ENCODE data around the gene DPP7.
"Not testable (repeated sequence)": the region's sequence is repeated elsewhere in the genome, so short reads cannot be mapped to it uniquely, and the experiment has no call there.

DPP7 gene

DNA sequence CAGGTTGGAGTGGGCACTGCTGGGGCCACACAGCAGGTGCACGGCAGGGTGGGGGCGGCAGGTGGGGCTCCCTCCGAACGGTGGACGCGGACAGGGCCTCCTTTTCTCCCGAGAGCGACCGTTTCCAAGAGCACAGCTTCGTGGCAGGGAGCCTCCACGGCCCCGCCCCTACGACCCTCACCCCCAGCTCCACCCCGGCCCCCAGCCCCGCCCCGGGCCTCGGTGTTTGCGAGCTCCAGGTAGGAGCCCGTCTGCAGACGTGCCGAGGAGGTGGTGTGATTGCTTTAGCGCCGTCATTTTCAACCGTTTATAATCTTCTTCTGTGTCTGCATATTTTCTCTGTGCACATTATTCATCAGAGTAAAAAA, 33.2 kb upstream of the DPP7 start:
- no peak for DNase-seq

DNA sequence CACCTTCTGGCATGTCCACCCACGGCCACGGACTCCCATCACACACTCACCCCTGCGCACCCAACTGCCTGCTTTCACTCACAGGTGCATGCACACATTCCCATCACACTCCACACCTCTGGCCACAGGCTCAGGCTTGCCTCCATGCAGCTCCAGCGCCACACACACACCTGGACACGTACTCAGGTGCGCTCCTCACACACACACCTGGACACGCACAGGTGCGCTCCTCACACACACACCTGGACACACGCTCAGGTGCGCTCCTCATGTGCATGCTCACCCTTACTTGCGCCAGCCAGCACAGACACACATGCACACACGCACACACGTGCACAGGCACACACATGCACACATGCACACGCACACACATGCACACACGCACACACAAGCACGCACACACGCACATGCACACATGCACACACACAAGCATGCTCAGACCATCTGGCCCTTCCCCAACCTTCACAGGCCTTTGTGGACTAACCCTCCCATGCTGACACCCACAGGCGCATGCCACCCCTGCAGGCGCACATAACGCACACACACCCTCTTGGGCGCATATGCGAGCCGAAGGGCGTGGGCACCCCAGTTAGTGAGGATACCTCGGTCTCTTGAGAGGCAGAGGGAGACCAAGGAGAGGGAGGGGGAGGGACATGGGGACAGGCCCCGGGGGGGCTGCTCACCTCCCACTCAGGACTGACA, 32.7 kb upstream of the DPP7 start:
- no peak for DNase-seq

DNA sequence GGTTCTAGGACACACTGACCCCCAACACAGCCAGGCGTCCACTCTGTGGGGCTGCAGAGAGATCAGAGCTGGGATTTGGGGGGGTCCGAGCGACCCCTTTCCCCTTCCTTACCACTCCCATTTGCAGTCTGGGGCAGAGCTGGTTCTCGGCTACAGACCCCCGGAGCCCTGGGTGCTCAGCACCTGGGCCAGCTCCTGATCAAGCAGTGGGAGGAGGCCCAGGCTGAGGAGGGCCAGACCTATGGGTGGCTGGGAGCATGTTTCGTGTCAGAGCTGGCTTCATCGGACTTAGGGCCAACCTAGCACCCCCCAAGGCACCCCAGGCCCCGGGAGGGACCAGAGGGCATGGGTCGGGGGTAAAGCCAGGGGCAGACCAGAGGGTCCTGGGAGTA, 32.0 kb upstream of the DPP7 start:
- no peak for DNase-seq

DNA sequence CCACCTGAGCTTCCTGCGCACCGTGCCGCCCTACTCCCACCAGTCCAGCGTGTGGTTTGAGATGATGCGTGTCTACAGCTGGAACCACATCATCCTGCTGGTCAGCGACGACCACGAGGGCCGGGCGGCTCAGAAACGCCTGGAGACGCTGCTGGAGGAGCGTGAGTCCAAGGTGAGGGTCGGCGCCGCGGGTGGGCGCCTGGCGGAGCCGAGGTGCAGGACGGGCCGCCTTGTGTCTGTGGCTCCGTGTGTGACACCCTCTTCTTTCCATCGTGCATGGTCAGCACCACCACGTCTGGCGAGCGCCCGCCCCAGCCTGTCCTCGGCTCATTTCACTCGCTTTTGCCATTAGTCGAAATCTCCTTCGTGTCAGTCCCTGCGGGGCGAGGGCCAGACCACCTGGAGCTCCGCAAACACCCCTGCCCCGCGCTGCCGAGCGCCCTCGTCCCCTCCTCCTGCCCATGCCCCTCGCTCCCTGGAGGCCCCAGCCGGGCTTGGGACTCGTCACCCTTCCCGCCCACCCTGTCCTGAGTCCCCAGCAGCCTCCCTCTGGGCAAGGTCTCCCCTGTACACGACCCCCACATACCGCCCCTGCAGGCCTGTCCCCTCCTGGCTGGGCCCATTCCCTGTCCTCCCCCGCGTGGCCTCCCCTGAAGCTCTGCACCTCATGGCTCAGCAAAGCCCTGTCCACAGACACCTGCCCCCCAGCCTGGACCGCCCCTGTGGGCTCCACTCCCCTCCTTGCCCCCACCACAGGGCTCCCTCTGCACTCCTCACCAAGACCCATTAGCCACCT, 31.4 kb upstream of the DPP7 start:
- DNase-seq, result no peak

DNA sequence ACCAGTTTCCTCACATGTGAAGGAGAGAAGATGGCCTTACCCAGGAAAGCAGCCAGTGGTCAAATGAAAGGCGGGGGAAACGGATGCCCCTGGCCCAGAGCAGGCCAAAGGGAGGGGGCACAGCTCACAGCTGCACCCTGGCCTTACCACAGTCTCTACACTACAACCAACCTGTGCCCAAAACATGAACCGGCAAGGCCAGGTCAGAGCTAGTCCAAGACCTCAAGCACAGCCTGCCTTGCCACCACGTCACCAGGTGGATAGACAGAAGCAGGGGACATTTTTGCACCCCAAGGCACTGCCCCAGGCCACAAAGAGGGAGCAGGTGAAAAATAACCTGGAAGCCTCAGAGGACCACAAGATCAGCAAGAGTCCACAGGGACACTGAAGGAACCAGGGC, 28.9 kb upstream of the DPP7 start:
- DNase-seq, result no peak

DNA sequence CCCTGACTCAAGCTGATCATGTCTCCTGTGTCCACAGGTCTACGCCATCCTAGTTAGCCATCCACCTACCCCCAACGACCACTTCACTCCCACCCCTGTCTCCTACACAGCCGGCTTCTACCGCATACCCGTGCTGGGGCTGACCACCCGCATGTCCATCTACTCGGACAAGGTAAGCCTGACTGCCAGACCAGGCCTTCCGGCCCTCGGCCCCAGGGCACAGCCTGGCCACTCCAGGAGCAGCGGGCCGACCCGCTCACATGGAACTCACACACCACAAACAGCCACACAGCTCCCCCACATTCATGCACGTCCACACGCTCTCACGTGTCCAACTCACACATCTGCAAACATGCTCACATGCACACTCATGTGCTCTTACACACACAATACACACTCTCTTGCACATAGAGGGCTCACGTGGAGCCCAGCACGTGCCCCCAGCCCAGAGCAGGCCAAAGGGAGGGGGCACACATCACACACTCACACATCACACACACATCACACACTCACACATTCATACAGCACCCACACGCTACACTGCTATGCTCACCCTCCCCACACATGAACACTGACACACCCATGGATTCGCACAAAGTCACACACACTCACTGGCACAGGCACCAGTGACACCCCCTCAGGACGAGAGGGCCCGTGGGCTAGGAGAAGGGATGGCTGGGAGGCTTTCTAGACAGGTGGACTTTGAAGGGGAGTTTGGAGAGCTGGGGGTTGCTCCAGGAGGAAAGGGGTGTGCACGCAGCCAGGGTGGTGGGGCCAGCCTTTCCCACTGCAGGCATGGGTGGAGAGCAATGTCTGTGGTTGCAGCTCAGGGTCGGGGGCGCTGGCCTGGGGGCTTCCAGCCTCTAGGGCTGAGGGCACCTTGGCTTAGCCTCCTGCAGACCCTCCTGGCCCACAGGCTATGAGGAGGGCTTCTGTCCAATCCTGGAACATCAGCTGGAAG, 27.7 kb upstream of the DPP7 start:
- DNase-seq, result no peak

DNA sequence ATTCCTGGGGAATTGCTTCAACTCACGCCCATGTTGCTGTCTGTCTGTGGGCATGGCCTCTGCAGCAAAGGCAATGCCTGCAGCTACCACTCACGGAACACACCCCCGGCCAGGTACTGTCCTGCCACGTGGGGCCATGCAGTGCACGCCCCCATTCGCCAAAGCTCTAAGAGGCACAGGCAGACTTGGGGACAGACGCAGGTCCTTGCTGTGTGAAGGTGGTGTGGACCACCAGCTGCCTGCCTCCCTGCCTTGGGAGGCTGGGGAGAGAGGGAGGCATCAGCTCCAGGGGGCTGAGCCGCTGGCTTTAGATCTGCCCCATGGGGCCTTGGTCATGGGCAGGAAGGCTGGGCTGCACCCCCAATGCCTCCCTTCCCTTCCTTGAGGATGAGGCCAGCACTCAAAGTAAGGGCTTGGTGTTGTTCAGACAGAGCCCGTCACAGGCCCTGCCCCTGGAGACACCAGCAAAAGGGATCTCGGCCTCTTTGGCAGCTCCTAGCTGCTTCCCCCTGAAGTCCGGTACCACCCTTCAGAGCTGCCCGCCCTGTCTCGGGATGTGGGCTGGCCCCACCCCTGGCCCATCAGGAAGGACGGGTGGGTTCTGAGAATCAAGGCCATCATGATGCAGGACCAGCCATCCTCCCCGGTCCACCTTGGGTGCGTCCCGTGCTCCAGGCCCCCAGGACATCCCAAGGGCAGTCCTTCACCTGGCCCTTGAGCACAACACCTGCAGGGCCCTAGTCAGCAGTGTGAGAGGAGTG, 26.7 kb upstream of the DPP7 start:
- no peak for DNase-seq

DNA sequence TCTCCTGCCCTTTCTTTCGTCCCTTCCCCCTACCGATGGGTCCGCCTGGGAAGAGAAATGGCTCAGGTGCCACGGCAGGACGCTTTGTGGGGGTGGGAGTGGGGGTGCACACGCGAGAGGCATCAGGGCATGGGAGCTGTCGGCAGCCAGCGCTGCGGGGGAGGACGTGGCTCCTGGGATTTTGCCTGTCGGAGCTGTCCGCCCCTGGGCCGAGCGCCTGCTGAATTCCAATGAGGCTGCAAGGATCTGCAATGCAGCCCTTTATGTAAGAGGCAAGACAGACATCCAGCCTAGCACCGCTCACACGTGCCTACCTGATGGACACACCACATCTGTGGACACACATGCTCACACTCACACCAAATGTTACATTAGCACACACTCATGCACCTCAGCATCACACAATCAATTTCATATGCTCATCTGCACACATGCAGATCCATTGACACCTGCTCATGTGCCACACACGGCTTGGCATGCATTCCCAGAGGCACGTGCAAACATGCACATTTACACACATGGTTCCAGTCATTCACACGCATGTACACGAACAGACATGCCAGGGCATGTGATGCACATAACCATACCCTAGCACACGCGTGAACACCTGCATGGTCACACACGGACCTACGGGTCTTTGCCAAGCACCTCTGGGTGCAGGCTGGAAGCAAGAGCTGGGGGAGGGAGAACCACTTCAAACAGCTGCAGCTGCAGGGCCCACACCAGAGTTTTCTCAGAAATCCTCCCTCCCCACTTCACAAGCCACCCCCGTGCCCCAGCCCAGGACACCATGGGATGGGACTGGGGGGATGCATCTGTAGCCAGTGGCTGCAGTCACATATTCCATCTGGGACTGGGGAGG, 25.8 kb upstream of the DPP7 start:
- DNase-seq, result no peak

DNA sequence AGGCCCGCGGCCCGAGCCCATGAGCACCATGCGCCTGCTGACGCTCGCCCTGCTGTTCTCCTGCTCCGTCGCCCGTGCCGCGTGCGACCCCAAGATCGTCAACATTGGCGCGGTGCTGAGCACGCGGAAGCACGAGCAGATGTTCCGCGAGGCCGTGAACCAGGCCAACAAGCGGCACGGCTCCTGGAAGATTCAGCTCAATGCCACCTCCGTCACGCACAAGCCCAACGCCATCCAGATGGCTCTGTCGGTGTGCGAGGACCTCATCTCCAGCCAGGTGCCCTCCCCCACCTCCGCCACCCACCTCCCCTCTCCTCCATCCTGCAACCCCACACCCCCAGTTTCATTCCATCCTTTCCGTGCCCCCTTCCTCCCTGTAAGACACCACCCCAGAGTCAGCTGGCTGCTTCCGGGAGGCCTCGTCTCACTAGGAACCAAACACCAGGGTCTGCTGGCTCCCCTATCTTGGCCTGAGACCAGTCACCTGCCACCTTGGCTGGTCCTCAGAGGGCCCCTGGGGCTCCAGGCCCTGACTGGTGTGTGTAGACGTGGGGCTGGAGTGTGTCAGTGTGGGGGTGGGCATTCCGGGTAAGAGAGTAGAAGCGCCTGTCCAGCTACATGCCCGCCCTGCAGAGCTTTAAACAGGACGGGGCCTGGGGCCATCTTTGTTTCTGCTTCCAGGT, 25.1 kb upstream of the DPP7 start:
- no peak for DNase-seq

DNA sequence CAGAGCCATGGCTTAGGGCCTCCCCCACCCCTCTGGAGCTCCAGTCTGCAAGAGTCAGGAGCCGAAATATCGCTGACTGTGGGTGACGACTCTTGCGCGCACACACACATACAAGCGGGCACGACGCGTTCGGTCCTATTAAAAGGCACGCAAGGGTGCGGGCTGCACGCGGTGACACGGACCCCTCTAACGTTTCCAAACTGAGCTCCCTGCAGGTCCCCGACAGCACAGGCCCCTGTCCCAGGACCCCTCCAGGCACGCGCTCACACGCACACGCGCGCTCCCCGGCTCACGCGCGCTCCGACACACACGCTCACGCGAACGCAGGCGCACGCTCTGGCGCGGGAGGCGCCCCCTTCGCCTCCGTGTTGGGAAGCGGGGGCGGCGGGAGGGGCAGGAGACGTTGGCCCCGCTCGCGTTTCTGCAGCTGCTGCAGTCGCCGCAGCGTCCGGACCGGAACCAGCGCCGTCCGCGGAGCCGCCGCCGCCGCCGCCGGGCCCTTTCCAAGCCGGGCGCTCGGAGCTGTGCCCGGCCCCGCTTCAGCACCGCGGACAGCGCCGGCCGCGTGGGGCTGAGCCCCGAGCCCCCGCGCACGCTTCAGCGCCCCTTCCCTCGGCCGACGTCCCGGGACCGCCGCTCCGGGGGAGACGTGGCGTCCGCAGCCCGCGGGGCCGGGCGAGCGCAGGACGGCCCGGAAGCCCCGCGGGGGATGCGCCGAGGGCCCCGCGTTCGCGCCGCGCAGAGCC, 24.4 kb upstream of the DPP7 start, which contains the start of gene GRIN1:
Gene GRIN1, plus strand, starts transcription at position 433 of the 746 bp plus-strand sequence. CDS start 333 bp downstream, outside the sequence.
- DNase-seq, result peak; percentile 19

DNA sequence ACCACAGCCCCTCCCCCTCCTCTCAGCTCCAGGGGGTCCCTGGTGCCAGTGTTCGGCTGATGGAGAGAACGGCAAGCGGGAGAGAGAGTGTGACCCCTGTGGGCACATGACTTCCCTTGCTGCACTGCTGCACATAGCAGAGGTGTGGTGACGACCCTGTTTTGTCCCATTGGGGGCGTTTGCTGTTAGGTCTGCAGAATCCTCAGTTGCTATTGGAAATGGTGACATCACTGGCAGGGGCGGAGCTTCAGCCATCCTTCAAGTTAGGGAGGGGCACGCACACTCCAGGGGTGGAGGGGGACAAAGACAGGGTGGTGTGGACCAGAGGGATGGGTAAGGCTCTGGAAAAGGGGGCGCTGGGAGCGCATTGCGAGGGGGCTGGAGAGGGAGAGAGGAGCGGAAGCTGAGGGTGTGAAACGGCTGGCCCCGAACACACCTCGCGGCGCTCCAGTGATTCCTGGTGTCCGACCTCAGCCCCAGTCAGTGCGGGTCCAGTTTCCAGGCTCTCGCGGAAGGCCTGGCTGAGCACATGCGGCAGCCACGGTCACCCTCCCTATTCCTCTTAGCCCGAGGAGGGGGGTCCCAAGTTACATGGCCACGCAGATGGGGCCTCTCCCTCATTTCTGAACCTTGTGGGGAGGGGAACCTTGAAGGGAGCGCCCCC, 23.7 kb upstream of the DPP7 start:
- no peak for DNase-seq

DNA sequence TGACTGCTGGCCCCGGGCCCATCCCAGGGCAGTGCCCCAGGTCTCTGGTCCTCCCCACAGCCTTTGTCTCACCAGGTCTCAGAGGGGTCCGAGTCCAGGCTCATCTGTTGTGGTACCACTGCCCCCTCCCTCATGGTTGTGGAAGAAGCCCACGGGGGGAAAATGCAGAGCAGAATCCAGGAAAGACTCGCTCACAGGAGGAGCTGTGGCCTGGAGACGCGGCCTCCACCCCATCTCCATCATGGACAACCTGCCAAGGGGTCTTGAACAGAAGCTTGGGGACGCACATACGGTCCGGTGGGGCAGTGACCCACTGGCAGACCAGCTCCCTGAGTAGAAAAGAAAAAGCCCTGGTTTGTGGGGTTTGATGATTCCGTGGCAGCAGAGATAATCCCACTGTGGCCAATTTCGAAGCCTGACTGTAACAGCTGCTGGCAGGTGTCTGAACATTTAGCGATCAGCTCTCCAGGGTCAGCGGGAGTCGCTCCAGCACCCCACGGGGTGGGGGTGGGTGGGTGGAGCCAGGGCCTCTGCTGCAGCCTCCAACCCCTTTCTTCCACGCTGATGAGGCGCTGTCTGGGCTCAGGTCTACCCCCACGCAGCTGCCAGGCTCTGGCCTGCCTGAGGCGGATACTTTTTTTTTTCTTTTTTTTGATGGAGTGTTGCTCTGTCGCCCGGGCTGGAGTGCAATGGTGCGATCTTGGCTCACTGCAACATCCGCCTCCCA, 22.5 kb upstream of the DPP7 start:
- no peak for DNase-seq

DNA sequence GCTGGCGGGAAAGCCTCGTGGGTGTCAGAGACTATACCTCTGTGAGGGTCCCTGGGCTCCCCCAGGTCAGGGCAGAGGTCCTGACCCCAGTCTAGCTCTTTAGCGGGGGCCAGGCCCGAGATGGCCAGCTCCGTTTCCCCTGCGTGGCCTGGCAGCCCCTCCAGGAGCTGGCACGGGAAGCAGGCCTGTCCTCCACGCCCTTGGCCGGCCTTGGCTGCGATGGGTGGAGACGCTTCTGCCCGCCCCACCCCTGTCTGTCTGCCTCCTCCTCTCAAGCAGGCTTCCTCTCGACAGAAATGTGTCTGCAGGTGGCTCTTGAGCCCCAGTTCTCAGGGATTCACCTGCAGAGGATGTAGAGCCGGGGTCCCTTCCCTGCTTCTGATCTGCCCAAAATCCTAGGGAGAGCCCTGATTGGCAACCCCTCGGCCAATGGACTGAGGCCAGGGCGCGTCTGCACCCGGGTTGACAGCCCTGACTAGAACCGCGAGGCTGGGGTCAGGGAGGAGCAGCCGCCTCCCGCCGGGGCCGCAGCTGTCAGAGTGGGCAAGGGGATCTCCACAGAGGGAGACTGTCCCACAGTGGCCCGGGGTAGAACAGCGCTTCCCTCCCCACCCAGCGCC, 21.8 kb upstream of the DPP7 start:
- no peak for DNase-seq

DNA sequence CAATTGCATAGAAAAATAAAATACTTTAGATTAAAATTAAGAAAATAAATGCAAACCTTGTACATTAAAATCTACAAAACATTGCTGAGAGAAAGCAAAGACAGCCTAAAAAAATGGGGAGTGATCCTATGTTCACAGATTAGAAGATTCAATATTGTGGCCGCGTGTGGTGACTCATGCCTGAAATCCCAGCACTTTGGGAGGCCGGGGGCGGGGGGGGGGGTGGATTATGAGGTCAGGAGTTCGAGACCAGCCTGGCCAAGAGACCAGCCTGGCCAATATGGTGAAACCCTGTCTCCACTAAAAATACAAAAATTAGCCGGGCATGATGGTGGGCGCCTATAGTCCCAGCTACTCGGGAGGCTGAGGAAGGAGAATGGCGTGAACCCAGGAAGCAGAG, 20.6 kb upstream of the DPP7 start:
- not testable (repeated sequence) for DNase-seq

DNA sequence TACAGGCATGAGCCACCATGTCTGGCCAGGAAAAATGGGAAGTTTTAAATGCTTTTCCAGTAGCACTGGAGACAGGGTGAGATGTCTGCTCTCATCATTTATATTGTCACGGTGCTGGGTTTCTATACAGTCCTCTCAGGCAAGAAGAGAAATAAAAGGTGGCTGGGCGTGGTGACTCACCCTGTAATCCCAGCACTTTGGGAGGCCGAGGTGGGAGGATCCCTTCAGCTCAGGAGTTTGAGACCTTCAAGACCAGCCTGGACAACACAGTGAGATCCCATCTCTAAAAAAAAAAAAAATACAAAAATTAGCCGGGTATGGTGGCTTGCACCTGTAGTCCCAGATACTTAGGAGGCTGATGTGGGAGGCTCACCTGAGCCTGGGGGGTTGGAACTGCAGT, 19.7 kb upstream of the DPP7 start:
- DNase-seq, result no peak

DNA sequence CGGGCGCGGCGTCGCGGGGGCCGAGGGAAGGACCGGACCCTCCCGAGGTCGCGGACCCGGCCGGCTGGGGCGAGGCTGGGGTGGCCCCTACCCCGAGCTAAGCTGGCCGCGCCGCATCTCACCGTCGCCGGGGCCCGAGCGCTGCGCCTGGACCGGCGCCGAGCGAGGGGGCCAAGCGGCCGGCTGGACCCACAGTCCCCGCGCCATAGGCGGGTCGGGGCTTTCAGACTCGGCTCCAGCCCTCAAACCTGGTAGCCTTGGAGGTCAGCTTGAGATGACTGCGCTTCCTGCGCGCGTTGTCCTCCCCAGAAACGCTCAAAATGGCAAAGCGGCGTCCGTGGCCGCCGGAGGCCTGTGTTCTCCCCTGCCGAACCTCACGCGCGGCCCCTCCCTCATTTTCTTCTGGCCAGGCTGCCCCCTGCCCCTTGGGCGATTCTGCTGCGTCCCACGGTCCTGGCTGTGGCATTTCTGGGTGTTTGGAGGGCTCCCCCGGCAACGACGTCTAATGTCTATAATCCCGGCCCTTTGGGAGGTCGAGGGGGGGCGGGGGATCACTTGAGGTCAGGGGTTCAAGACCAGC, 15.7 kb upstream of the DPP7 start:
- no peak for DNase-seq

DNA sequence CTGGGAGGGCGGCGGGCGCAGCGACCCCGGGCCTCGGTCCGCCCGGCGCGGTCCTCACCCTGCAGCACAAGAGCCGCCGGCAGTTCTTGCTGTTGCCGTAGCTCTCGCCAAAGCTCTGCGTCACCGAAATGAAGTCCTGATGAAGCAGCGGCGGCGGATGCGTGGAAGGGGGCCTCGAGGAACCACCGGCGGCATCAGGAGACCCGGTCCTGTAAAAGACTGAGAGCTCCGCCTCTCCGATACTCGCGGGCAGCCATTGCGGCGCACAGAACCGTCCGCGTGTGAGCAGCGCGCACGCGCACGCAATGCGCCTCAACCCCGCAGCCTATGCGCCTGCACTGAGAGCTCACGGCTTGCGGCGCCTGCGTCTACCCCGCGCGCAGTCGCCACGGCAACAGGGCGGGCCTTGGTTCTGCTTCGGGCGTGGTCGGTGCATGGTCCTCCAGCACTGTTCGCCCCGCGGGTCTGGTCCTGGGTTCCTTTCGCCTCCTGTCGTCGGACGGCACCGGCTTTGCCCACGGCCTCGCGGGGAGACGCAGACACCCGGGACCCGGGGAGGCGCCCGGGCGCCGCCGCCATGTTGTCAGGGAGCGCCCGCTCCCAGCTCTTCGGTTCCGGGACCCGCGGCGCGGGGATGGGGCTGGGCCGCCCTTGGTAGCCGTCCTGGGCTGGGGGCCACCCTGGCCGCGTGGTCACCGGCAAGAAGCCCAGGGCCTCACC, 15.1 kb upstream of the DPP7 start:
- DNase-seq, result peak; percentile 92

Data from activated naive CD4-positive, alpha-beta T cell treated with Interleukin-2 at 50 U/mL for 16 hours (primary cell).